Kidney capillary endothelial cell (primary cell): ENCODE results near the gene ACTN1.
"Not testable (repeated sequence)": the region's sequence is repeated elsewhere in the genome, so short reads cannot be mapped to it uniquely, and the experiment has no call there.

Source experiments
- DNase-seq: peaks from one replicate; pipeline ENCODE4 v3.0.0-alpha.2; 2018; ENCODE audit warnings: low spot score

Gene ACTN1

GRCh38 chr14:68862954-68863594, 116.0 kb downstream of the ACTN1 start:
- peak; percentile 64 for DNase-seq

- no peak for DNase-seq
Observed at GRCh38 chr14:68860771-68861170, 118.3 kb downstream of the ACTN1 start.

GRCh38 chr14:68857516-68858070, 121.5 kb downstream of the ACTN1 start:
- no peak for DNase-seq

GRCh38 chr14:68856572-68856971, 122.5 kb downstream of the ACTN1 start:
- no peak for DNase-seq

GRCh38 chr14:68854421-68854820, 124.7 kb downstream of the ACTN1 start:
- no peak for DNase-seq

- no peak for DNase-seq
Observed at GRCh38 chr14:68853749-68854148, 125.4 kb downstream of the ACTN1 start.

GRCh38 chr14:68852493-68852892, 126.6 kb downstream of the ACTN1 start:
- not testable (repeated sequence) for DNase-seq

- DNase-seq = no peak
Observed at GRCh38 chr14:68851078-68851477, 128.0 kb downstream of the ACTN1 start.

- no peak for DNase-seq
Observed at GRCh38 chr14:68849416-68849815, 129.7 kb downstream of the ACTN1 start.

- DNase-seq = no peak
Observed at GRCh38 chr14:68848253-68848652, 130.8 kb downstream of the ACTN1 start.

- DNase-seq = not testable (repeated sequence)
Observed at GRCh38 chr14:68847640-68848039, 131.5 kb downstream of the ACTN1 start.

GRCh38 chr14:68846466-68846865, 132.6 kb downstream of the ACTN1 start:
- DNase-seq = no peak

- DNase-seq = no peak
Observed at GRCh38 chr14:68844210-68844545, 134.9 kb downstream of the ACTN1 start.

GRCh38 chr14:68843471-68844209, 135.5 kb downstream of the ACTN1 start:
- DNase-seq = peak; percentile 64

GRCh38 chr14:68842298-68842697, 136.8 kb downstream of the ACTN1 start:
- DNase-seq = no peak

GRCh38 chr14:68841016-68841809, 137.9 kb downstream of the ACTN1 start:
- peak; percentile 26 for DNase-seq

- DNase-seq = no peak
Observed at GRCh38 chr14:68840454-68840853, 138.6 kb downstream of the ACTN1 start.

- DNase-seq = no peak
Observed at GRCh38 chr14:68836082-68836481, 143.0 kb downstream of the ACTN1 start.

GRCh38 chr14:68834816-68835215, 144.3 kb downstream of the ACTN1 start:
- no peak for DNase-seq

- no peak for DNase-seq
Observed at GRCh38 chr14:68828698-68829097, 150.4 kb downstream of the ACTN1 start.

- no peak for DNase-seq
Observed at GRCh38 chr14:68825729-68826128, 153.4 kb downstream of the ACTN1 start.

GRCh38 chr14:68824517-68825347, 154.4 kb downstream of the ACTN1 start:
- peak; percentile 70 for DNase-seq
